Transverse colon (tissue), 4 donors: ENCODE measurements around the gene MAPK12. TPM values are rescaled to one million over a fixed set of nuclear protein-coding genes. Genes with fewer than 3 reads are reported as not detected.

Experiments used
- DNase-seq: peaks from one replicate; pipeline ENCODE4 v3.0.0-alpha.2; 2019
- H3K27ac ChIP-seq, 4 donors: fragments of 200-600 bp; sonication (generic); 2 replicates each; pipeline ENCODE4 v1.5.1; 2016 to 2018; ENCODE audit warnings: inconsistent platforms in 4 of 4
- H3K27me3 ChIP-seq: fragments of 200-600 bp; sonication (generic); 2 replicates; pipeline ENCODE4 v1.5.1; 2017; ENCODE audit warnings: inconsistent platforms
- H3K36me3 ChIP-seq, 4 donors: fragments of 200-600 bp; sonication (generic); 2 replicates each; pipeline ENCODE4 v1.5.1; 2017 to 2019; ENCODE audit warnings: inconsistent platforms in 4 of 4
- H3K4me1 ChIP-seq, 4 donors: fragments of 200-600 bp; sonication (generic); 2 replicates each; pipeline ENCODE4 v1.5.1; 2017 to 2020; ENCODE audit warnings: inconsistent platforms in 4 of 4
- H3K4me3 ChIP-seq, 4 donors: fragments of 200-600 bp; sonication (generic); 1 replicate in 1 of 4; 2 replicates in 3 of 4; pipeline versions ENCODE4 v1.5.1 to v1.6.1; 2017 to 2019; ENCODE audit warnings: inconsistent platforms in 4 of 4
- H3K9me3 ChIP-seq, 2 donors: fragments of 200-600 bp; sonication (generic); 2 replicates each; pipeline ENCODE4 v1.5.1; 2017 to 2019; ENCODE audit warnings: inconsistent platforms in 2 of 2
- CTCF ChIP-seq, 5 experiments: fragments of 200-600 bp in 3 of 5; fragments of 450-650 bp in 2 of 5; sonication (generic) in 3 of 5; IDR thresholded peaks; 1 replicate in 2 of 5; 2 replicates in 3 of 5; pipeline ENCODE4 v1.5.1; 2016 to 2017; ENCODE audit warnings: antibody characterized with exemption in 5 of 5, inconsistent platforms in 3 of 5, mild to moderate bottlenecking in 2 of 5, moderate library complexity in 1 of 5
- EP300 ChIP-seq: sonication (generic); formaldehyde crosslinking; IDR thresholded peaks from one replicate; pipeline ENCODE4 v1.6.1; 2017; ENCODE audit warnings: antibody characterized with exemption, low read depth
- POLR2A ChIP-seq: fragments of 450-650 bp; IDR thresholded peaks from one replicate; pipeline ENCODE4 v1.6.1; 2016; ENCODE audit warnings: antibody characterized with exemption, mild to moderate bottlenecking, moderate library complexity
- POLR2AphosphoS5 ChIP-seq, 3 donors: sonication (generic); formaldehyde crosslinking; IDR thresholded peaks; one replicate each; pipeline ENCODE4 v1.6.1; 2016; ENCODE audit warnings: antibody characterized with exemption in 3 of 3
- WGBS, 2 donors: methylation state at CpG; one replicate each; pipeline ENCODE4 v1.1.5; 2018; ENCODE audit warnings: low coverage in 1 of 2; 5-methylcytosine and 5-hydroxymethylcytosine counted together
- in situ Hi-C, 4 donors: fragments of 200-750 bp; cut with MboI; loops; one replicate each; pipeline versions ENCODE4 v1.15.0 to v1.15.1; 2017; ENCODE audit warnings: low sequenced_read_pairs in 3 of 4, low pct_ligation_motif_present in 1 of 4, low pct_unique_long_range_greater_than_20kb in 1 of 4
- intact Hi-C: fragments of 100-400 bp; cut with DNase I; formaldehyde crosslinking; loops from one replicate; pipeline ENCODE4 v1.15.1; 2023; ENCODE audit warnings: low total_unique reads
- total RNA-seq, 4 donors: library from RNA; depleted of rRNA; stranded (reverse); fragments of >200 nt; gene quantifications; one replicate each; pipeline ENCODE4 v1.1.0, GENCODE V29; 2016

The MAPK12 gene
- total RNA-seq, 4 donors from 2014 or later, result 1.1 to 9.4 (median 3.3) TPM

GRCh38 chr22:50298266-50298637 lies 36.8 kb upstream of the MAPK12 start:
- DNase-seq, result no peak
- TF ChIP-seq EP300 (no peak), POLR2AphosphoS5 (IDR thresholded peaks at IDR 0.05) (no peak), POLR2A (no peak), CTCF (IDR thresholded peaks at IDR 0.05) (no peak)
- Histone ChIP-seq H3K9me3 (no peaks in the 10 kb centered on the region), H3K27ac (peak overlapping the region in 3 of 4 donors; percentile 92 to 96 (median 93)), H3K27me3 (no peaks in the 10 kb centered on the region), H3K4me3 (no peak overlapping the region), H3K36me3 (no peaks in the 10 kb centered on the region), H3K4me1 (peaks cover 81 to 93% (median 88%) of the 10 kb centered on the region in 4 donors)
- 76% methylated on average over 4 of the region's 4 CpGs; no CpG with 5 or more reads in 1 of the 2 donors for WGBS, 2 donors
- intact Hi-C loops (no loop called here), in situ Hi-C loops (no loop called here)

DNA sequence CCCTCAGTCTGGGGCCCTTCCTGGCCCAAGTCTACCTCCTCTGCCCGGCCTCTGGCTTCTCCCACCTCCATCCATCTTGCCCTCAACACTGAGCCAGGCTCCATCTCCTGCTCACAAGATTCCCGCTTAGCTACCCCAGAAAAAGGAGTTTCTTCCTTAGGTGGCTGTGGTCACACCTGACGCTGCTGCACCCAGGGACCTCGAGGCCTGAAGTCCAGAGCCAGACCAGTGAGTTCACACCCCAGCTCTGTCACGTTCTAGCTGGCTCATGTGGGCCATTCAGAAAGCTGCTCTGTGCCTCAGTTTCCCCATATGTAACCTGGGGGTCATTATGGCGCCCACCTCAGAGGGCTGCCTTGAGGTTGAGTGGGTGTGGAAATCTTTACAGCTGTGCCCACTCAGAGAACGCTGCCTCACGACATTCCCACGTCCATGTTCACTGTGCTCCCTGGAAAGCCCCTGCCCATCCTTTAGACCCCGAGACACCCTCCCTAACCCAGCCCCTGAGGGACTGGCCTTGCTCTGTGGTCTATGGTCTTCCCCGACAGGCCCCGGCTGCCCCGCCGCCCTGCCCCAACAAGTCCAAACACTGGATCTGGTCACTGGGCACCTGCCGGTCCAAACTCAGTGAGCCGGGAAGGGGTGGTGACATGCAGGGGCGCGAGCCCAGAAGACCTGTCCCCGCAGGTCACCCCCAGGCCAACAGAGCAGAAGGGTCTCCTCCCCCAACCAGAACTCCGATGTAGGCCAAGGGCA lies 36.2 kb upstream of the MAPK12 start:
- Histone ChIP-seq H3K27ac (peak overlapping the region in 2 of 4 donors; percentile 15 to 92), H3K36me3 (no peaks in the 10 kb centered on the region), H3K4me3 (no peak overlapping the region), H3K4me1 (peaks cover 81 to 93% (median 88%) of the 10 kb centered on the region in 4 donors), H3K27me3 (no peaks in the 10 kb centered on the region), H3K9me3 (no peaks in the 10 kb centered on the region)
- intact Hi-C loops, result no loop called here
- DNase-seq, result no peak
- in situ Hi-C loops, result no loop called here
- WGBS, 2 donors, result 86 to 100% methylated on average over 3 to 18 of the region's 20 CpGs
- TF ChIP-seq EP300 (no peak), POLR2A (no peak), POLR2AphosphoS5 (IDR thresholded peaks at IDR 0.05) (no peak), CTCF (IDR thresholded peaks at IDR 0.05) (no peak)

GRCh38 chr22:50296658-50297490 lies 35.4 kb upstream of the MAPK12 start:
- no peak overlapping the region for H3K4me3 ChIP-seq
- H3K36me3 ChIP-seq, result no peaks in the 10 kb centered on the region
- DNase-seq, result no peak
- WGBS, 2 donors, result 73 to 77% methylated on average over 3 to 28 of the region's 29 CpGs
- no peaks in the 10 kb centered on the region for H3K9me3 ChIP-seq
- peak overlapping the region in 3 of 4 donors; percentile 15 to 20 (median 19) for H3K27ac ChIP-seq
- in situ Hi-C loops (no loop called here), intact Hi-C loops (no loop called here)
- no peaks in the 10 kb centered on the region for H3K27me3 ChIP-seq
- H3K4me1 ChIP-seq, result peaks cover 77 to 89% (median 84%) of the 10 kb centered on the region in 4 donors
- TF ChIP-seq CTCF (IDR thresholded peaks at IDR 0.05) (no peak), POLR2AphosphoS5 (IDR thresholded peaks at IDR 0.05) (no peak), POLR2A (no peak), EP300 (no peak)

GRCh38 chr22:50294319-50294656 lies 32.8 kb upstream of the MAPK12 start:
- H3K9me3 ChIP-seq, result no peaks in the 10 kb centered on the region
- TF ChIP-seq CTCF (IDR thresholded peaks at IDR 0.05) (no peak), POLR2A (no peak), POLR2AphosphoS5 (IDR thresholded peaks at IDR 0.05) (no peak), EP300 (no peak)
- H3K27me3 ChIP-seq, result no peaks in the 10 kb centered on the region
- in situ Hi-C loops (no loop called here), intact Hi-C loops (no loop called here)
- WGBS, 2 donors, result 39% methylated on average over 4 of the region's 5 CpGs; no CpG with 5 or more reads in 1 of the 2 donors
- peak overlapping the region in 2 of 4 donors; percentile 24 to 38 for H3K4me3 ChIP-seq
- H3K27ac ChIP-seq, result peak overlapping the region; percentile 78 to 94 (median 88)
- DNase-seq, result no peak
- H3K4me1 ChIP-seq, result peaks cover 56 to 63% (median 58%) of the 10 kb centered on the region in 4 donors
- peaks cover 0 to 11% (median 1%) of the 10 kb centered on the region in 4 donors for H3K36me3 ChIP-seq
